ENCODE measurements around the gene ZC3H10. TPM values are rescaled to one million over a fixed set of nuclear protein-coding genes. Genes with fewer than 3 reads are reported as not detected.

The ZC3H10 gene
- total RNA-seq, 4 donors from 2014 or later: 2.1 to 5.6 (median 3.4) TPM

DNA sequence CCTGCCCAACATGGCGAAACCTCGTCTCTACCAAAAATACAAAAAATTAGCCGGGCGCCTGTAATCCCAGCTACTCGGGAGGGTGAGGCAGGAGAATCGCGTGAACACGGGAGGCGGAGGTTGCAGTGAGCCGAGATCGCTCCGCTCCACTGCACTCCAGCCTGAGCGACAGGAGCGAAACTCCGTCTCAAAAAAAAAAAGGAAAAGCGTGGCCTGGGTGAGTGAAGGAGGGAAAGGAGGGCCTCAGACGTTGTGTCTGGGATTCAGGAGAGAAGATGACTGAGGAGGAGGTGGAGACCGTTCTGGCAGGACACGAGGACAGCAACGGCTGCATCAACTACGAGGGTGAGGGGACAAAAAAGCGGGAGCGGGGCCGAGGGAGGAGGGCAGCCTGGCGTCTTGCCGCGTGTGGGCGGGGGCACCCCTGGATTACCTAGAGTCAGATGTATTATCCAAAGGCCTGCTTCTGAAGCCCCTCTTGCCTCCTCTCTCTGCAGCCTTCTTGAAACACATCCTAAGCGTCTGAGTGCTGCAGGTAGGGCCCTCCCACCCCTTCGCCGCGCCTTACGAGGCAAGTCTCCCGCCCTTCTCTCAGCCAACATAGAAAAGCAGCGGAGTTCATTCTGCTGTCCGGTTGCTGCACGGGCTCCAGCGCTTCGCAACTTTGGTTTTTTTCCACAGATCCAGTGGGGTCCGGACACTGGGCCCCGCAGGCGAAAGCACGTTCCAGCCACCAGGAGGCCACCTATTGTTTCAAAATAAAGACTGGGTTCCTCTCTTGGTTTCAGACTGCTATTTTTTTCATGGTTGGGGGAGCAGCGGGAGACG is 39.3 kb downstream of the ZC3H10 start:
- DNase-seq (ENCODE audit: low spot score in 2 of 2): peak; percentile 91 to 92

GRCh38 chr12:56158029-56158925 is 40.2 kb downstream of the ZC3H10 start, which contains the start of gene MYL6:
MYL6 (plus strand) TSS chr12:56158359; CDS start chr12:56158402, 43 bp downstream.
- peak within 1 kb of the TSS; percentile 91 for H3K4me3 ChIP-seq
- peak; percentile 99 to 100 for DNase-seq (ENCODE audit: low spot score in 2 of 2)
- H3K4me1 ChIP-seq: peaks cover 52% of the 10 kb centered on the region
- H3K27me3 ChIP-seq: no peaks in the 10 kb centered on the region
- WGBS: under 1% methylated on average over 30 of the region's 30 CpGs
- H3K9me3 ChIP-seq: no peaks in the 10 kb centered on the region
- H3K36me3 ChIP-seq: peaks cover 37% of the 10 kb centered on the region
- H3K27ac ChIP-seq: peak within 1 kb of the TSS; percentile 98
- no peak for TF ChIP-seq CTCF (IDR thresholded peaks at IDR 0.05)
- TF ChIP-seq POLR2AphosphoS5 (IDR thresholded peaks at IDR 0.05): peak; percentile 94 to 96 (median 95)
- TF ChIP-seq EP300 (IDR thresholded peaks at IDR 0.05): no peak
- TF ChIP-seq POLR2A (IDR thresholded peaks at IDR 0.05): peak; percentile 93 to 98

More for the DNA sequence above, 39.3 kb downstream of the ZC3H10 start:
- TF ChIP-seq EP300 (IDR thresholded peaks at IDR 0.05): no peak
- peak in 1 of 3 donors; percentile 42 for TF ChIP-seq POLR2AphosphoS5 (IDR thresholded peaks at IDR 0.05)
- TF ChIP-seq CTCF (IDR thresholded peaks at IDR 0.05): peak; percentile 59 to 64
- no peak for TF ChIP-seq POLR2A (IDR thresholded peaks at IDR 0.05)
- Histone ChIP-seq H3K27me3 (no peaks in the 10 kb centered on the region), H3K9me3 (no peaks in the 10 kb centered on the region), H3K36me3 (peaks cover 29% of the 10 kb centered on the region), H3K27ac (peak overlapping the region; percentile 98), H3K4me3 (peak overlapping the region; percentile 91), H3K4me1 (peaks cover 58% of the 10 kb centered on the region)
- WGBS: 2% methylated on average over 45 of the region's 45 CpGs

GRCh38 chr12:56158926-56159461 is 40.9 kb downstream of the ZC3H10 start:
- Histone ChIP-seq H3K4me1 (peaks cover 49% of the 10 kb centered on the region), H3K9me3 (no peaks in the 10 kb centered on the region), H3K27ac (peak overlapping the region; percentile 98), H3K27me3 (no peaks in the 10 kb centered on the region), H3K36me3 (peaks cover 43% of the 10 kb centered on the region), H3K4me3 (peak overlapping the region; percentile 91)
- peak; percentile 92 to 93 for DNase-seq (ENCODE audit: low spot score in 2 of 2)
- TF ChIP-seq EP300 (IDR thresholded peaks at IDR 0.05) (no peak), CTCF (IDR thresholded peaks at IDR 0.05) (no peak), POLR2AphosphoS5 (IDR thresholded peaks at IDR 0.05) (peak in 1 of 3 donors; percentile 59), POLR2A (IDR thresholded peaks at IDR 0.05) (peak in 1 of 2 donors; percentile 32)
- WGBS: 0% methylated on average over 6 of the region's 6 CpGs

- DNase-seq (ENCODE audit: low spot score in 2 of 2): no peak
- Histone ChIP-seq H3K27ac (peak overlapping the region; percentile 98), H3K36me3 (peaks cover 49% of the 10 kb centered on the region), H3K9me3 (no peaks in the 10 kb centered on the region), H3K27me3 (no peaks in the 10 kb centered on the region), H3K4me3 (peak overlapping the region; percentile 91), H3K4me1 (peaks cover 49% of the 10 kb centered on the region)
- 10% methylated on average over 8 of the region's 8 CpGs for WGBS
- no peak for TF ChIP-seq POLR2AphosphoS5 (IDR thresholded peaks at IDR 0.05)
- TF ChIP-seq POLR2A (IDR thresholded peaks at IDR 0.05): no peak
- no peak for TF ChIP-seq EP300 (IDR thresholded peaks at IDR 0.05)
- TF ChIP-seq CTCF (IDR thresholded peaks at IDR 0.05): no peak
Observed at GRCh38 chr12:56159482-56160192, 41.6 kb downstream of the ZC3H10 start.

All from suprapubic skin (tissue), 4 donors.